Upper lobe of left lung (tissue), 6 donors: ENCODE data around the gene RPS27. TPM values are rescaled to one million over a fixed set of nuclear protein-coding genes. Genes with fewer than 3 reads are reported as not detected.

Experiments
- ATAC-seq, 2 donors: fragments of 200-7000 bp; cut with Tn5 transposase; one replicate each; pipeline ENCODE4 v1.9.1; 2022; ENCODE audit warnings: mild to moderate bottlenecking in 2 of 2, moderate library complexity in 2 of 2; ENCODE audit not compliant: low FRiP score in 2 of 2
- DNase-seq, 2 donors: peaks; one replicate each; pipeline ENCODE4 v3.0.0-alpha.2; 2019 to 2020
- H3K27ac ChIP-seq, 4 donors: fragments of 200-600 bp; sonication (generic); one replicate each; pipeline ENCODE4 v1.5.1; 2016 to 2019
- H3K27me3 ChIP-seq, 4 donors: fragments of 200-600 bp; sonication (generic); one replicate each; pipeline ENCODE4 v1.5.1; 2017 to 2019
- H3K36me3 ChIP-seq, 4 donors: fragments of 200-600 bp; sonication (generic); one replicate each; pipeline ENCODE4 v1.5.1; 2016 to 2019
- H3K4me1 ChIP-seq, 4 donors: fragments of 200-600 bp; sonication (generic); one replicate each; pipeline ENCODE4 v1.5.1; 2018 to 2019
- H3K4me3 ChIP-seq, 4 donors: fragments of 200-600 bp; sonication (generic); one replicate each; pipeline ENCODE4 v1.5.1; 2017 to 2019; ENCODE audit warnings: mild to moderate bottlenecking in 2 of 4, moderate library complexity in 1 of 4
- H3K9me3 ChIP-seq, 4 donors: fragments of 200-600 bp; sonication (generic); one replicate each; pipeline ENCODE4 v1.5.1; 2018 to 2019
- EP300 ChIP-seq, 4 donors: sonication (generic); formaldehyde crosslinking; IDR thresholded peaks; one replicate each; pipeline ENCODE4 v1.5.1; 2017; ENCODE audit warnings: antibody characterized with exemption in 4 of 4, control low read depth in 2 of 4
- POLR2A ChIP-seq, 4 donors: fragments of 450-650 bp; IDR thresholded peaks; one replicate each; pipeline ENCODE4 v1.5.1; 2016 to 2017; ENCODE audit warnings: antibody characterized with exemption in 4 of 4, mild to moderate bottlenecking in 2 of 4
- POLR2AphosphoS5 ChIP-seq, 2 donors: sonication (generic); formaldehyde crosslinking; IDR thresholded peaks; one replicate each; pipeline ENCODE4 v1.5.1; 2017; ENCODE audit warnings: antibody characterized with exemption in 2 of 2
- WGBS, 2 donors: methylation state at CpG; one replicate each; pipeline ENCODE4 v1.1.5; 2017 to 2018; 5-methylcytosine and 5-hydroxymethylcytosine counted together
- total RNA-seq, 6 donors: library from RNA; depleted of rRNA in 4 of 6; stranded (reverse); fragments of >200 nt in 4 of 6; gene quantifications; one replicate each; pipeline versions ENCODE4 v1.1.0 to v1.2.1, GENCODE V29; 2016 to 2021
- TF ChIP-seq, protein P1 (sequence below), 6 experiments: fragments of 450-650 bp in 4 of 6; fragments of 200-600 bp in 2 of 6; sonication (generic) in 2 of 6; IDR thresholded peaks; one replicate each; pipeline ENCODE4 v1.5.1; 2016 to 2019; ENCODE audit warnings: antibody characterized with exemption in 6 of 6
- donor health status: DM: no; HTN: no; CAD: no; lungs with moderate emphysema.
- donor health status: DM: no; HTN: yes; CAD: no; lungs with severe emphysema.

The RPS27 gene
- total RNA-seq, 6 donors from 2014 or later = 551 to 2,666 (median 1,424) TPM

- ATAC-seq = no peak
- Histone ChIP-seq H3K27me3 (no peaks in the 10 kb centered on the region), H3K9me3 (no peaks in the 10 kb centered on the region), H3K36me3 (peaks cover 0 to 13% (median 7%) of the 10 kb centered on the region in 4 donors), H3K4me1 (peaks cover 31 to 44% (median 34%) of the 10 kb centered on the region in 4 donors), H3K27ac (peak overlapping the region in 1 of 4 donors; percentile 97), H3K4me3 (no peak overlapping the region)
- 89 to 90% methylated on average over 2 of the region's 2 CpGs for WGBS, 2 donors
- no peak for TF ChIP-seq EP300 (IDR thresholded peaks at IDR 0.05)
- TF ChIP-seq POLR2A (IDR thresholded peaks at IDR 0.05) = no peak
- TF ChIP-seq, protein P1, sequence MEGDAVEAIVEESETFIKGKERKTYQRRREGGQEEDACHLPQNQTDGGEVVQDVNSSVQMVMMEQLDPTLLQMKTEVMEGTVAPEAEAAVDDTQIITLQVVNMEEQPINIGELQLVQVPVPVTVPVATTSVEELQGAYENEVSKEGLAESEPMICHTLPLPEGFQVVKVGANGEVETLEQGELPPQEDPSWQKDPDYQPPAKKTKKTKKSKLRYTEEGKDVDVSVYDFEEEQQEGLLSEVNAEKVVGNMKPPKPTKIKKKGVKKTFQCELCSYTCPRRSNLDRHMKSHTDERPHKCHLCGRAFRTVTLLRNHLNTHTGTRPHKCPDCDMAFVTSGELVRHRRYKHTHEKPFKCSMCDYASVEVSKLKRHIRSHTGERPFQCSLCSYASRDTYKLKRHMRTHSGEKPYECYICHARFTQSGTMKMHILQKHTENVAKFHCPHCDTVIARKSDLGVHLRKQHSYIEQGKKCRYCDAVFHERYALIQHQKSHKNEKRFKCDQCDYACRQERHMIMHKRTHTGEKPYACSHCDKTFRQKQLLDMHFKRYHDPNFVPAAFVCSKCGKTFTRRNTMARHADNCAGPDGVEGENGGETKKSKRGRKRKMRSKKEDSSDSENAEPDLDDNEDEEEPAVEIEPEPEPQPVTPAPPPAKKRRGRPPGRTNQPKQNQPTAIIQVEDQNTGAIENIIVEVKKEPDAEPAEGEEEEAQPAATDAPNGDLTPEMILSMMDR (IDR thresholded peaks at IDR 0.05) = no peak
- TF ChIP-seq POLR2AphosphoS5 (IDR thresholded peaks at IDR 0.05) = no peak
- no peak for DNase-seq
These were observed 21.6 kb upstream of the RPS27 start for GRCh38 chr1:153968972-153969371.

DNA sequence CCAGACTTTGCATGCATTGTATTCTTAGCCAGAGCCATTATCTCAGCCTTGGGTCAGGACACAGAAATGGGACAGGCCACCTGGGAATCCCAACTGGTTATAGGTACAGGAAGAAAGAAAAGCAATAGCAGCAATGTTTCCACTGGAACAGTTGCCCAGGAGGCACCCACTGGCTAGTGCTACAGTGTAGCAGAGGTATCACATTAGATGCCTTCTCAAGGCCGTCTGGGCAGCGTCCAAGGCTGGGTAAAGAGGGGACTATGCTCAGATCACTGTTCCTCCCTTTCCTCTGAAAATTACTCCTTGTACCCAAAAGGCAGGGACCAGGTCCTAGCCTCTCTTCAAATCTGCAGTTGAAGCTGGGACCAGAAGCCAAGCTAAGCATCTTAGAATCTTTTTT, 20.2 kb upstream of the RPS27 start:
- no peak for DNase-seq
- no peaks in the 10 kb centered on the region for H3K27me3 ChIP-seq
- WGBS, 2 donors = 82 to 88% methylated on average over 2 of the region's 2 CpGs
- TF ChIP-seq POLR2A (IDR thresholded peaks at IDR 0.05) = no peak
- TF ChIP-seq POLR2AphosphoS5 (IDR thresholded peaks at IDR 0.05) = no peak
- TF ChIP-seq, protein P1 (IDR thresholded peaks at IDR 0.05) = no peak
- no peaks in the 10 kb centered on the region for H3K9me3 ChIP-seq
- no peak for ATAC-seq
- no peak overlapping the region for H3K27ac ChIP-seq
- no peak overlapping the region for H3K4me3 ChIP-seq
- peaks cover 21 to 31% (median 25%) of the 10 kb centered on the region in 4 donors for H3K4me1 ChIP-seq
- H3K36me3 ChIP-seq = peaks cover 3 to 26% (median 21%) of the 10 kb centered on the region in 4 donors

DNA sequence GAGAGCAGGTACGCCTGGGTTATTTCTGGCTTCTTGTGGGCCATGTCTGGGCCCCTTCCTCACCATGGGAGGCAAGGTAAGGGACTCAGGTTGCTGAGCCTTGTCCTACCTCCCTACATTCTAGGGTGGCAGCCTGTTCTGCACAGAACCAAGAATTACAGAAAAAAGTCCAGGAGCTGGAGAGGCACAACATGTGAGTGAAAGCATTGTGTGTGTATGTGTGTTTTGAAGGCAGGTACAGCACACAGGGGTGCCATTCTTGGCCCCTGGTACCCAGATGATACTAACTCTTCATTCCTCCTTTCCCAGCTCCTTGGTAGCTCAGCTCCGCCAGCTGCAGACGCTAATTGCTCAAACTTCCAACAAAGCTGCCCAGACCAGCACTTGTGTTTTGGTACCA, 17.5 kb upstream of the RPS27 start:
- Histone ChIP-seq H3K27ac (no peak overlapping the region), H3K4me3 (no peak overlapping the region), H3K4me1 (peaks cover 17 to 26% (median 21%) of the 10 kb centered on the region in 4 donors), H3K36me3 (peaks cover 3 to 34% (median 25%) of the 10 kb centered on the region in 4 donors), H3K9me3 (no peaks in the 10 kb centered on the region), H3K27me3 (no peaks in the 10 kb centered on the region)
- 94 to 95% methylated on average over 3 of the region's 3 CpGs for WGBS, 2 donors
- DNase-seq = no peak
- no peak for ATAC-seq
- TF ChIP-seq EP300 (IDR thresholded peaks at IDR 0.05) (no peak), POLR2AphosphoS5 (IDR thresholded peaks at IDR 0.05) (no peak), POLR2A (IDR thresholded peaks at IDR 0.05) (no peak)
- TF ChIP-seq, protein P1 (IDR thresholded peaks at IDR 0.05) = no peak

GRCh38 chr1:153973525-153973924, 17.0 kb upstream of the RPS27 start:
- no peak for DNase-seq
- TF ChIP-seq POLR2AphosphoS5 (IDR thresholded peaks at IDR 0.05) (no peak), EP300 (IDR thresholded peaks at IDR 0.05) (no peak), POLR2A (IDR thresholded peaks at IDR 0.05) (no peak)
- TF ChIP-seq, protein P1 (IDR thresholded peaks at IDR 0.05) = no peak
- no peak for ATAC-seq
- Histone ChIP-seq H3K9me3 (no peaks in the 10 kb centered on the region), H3K36me3 (peaks cover 3 to 34% (median 25%) of the 10 kb centered on the region in 4 donors), H3K4me1 (peaks cover 17 to 26% (median 20%) of the 10 kb centered on the region in 4 donors), H3K4me3 (no peak overlapping the region), H3K27ac (no peak overlapping the region), H3K27me3 (no peaks in the 10 kb centered on the region)
- 83 to 86% methylated on average over 6 to 7 of the region's 7 CpGs for WGBS, 2 donors

DNA sequence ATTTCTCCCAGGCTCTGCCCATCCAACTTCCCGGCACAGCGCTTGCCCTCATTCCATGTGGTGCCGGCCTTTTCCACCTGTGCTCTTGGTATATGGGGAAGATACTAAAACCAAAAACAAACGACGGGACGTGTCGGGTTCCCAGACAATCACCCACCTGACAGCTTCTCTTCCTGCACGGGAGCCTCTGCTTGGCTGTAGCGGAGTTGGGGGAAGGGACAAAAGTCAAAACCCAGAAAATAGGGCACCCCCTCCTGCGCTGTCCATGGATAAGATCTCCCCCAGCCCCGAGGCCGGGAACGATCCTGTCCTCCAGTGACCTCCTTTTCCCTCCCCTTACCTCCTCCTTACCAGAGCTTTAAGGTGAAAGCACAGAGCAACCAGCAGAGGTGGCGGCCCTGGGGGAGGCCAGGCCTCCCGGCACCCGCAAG, 13.7 kb upstream of the RPS27 start:
- DNase-seq (no peak), ATAC-seq (peak in 1 of 2 donors; percentile 19)
- Histone ChIP-seq H3K4me3 (peak overlapping the region; percentile 63 to 93 (median 72)), H3K27me3 (no peaks in the 10 kb centered on the region), H3K9me3 (no peaks in the 10 kb centered on the region), H3K27ac (peak overlapping the region; percentile 86 to 96 (median 93)), H3K36me3 (peaks cover 3 to 47% (median 25%) of the 10 kb centered on the region in 4 donors), H3K4me1 (peaks cover 14 to 22% (median 18%) of the 10 kb centered on the region in 4 donors)
- 0 to 1% methylated on average over 13 to 16 of the region's 16 CpGs for WGBS, 2 donors
- TF ChIP-seq POLR2A (IDR thresholded peaks at IDR 0.05) (no peak), EP300 (IDR thresholded peaks at IDR 0.05) (no peak), POLR2AphosphoS5 (IDR thresholded peaks at IDR 0.05) (no peak)
- TF ChIP-seq, protein P1 (IDR thresholded peaks at IDR 0.05) = no peak
